Endothelial cell of umbilical vein (primary cell): ENCODE measurements around the gene CYP27C1. TPM values are rescaled to one million over a fixed set of nuclear protein-coding genes. Genes with fewer than 3 reads are reported as not detected.
"Not testable (repeated sequence)": the region's sequence is repeated elsewhere in the genome, so short reads cannot be mapped to it uniquely, and the experiment has no call there.

Experiments used
- BruUV-seq: library from RNA; stranded (reverse); fragments of 400-500 nt; replicated peaks from 2 replicates; lab custom pipeline; 2021; lab: Mats Ljungman, UMichigan
- CTCF ChIA-PET: fragments of 300-600, 350-600 bp; sonication (Branson Sonifier 250); formaldehyde crosslinking; loops from one replicate; lab custom pipeline; 2021; ENCODE audit warnings: antibody characterized with exemption, inconsistent platforms; lab: Charles Lee
- POLR2A ChIA-PET: fragments of 300-600, 350-600 bp; sonication (Branson Sonifier 250); formaldehyde crosslinking; loops from one replicate; lab custom pipeline; 2021; ENCODE audit warnings: antibody characterized with exemption, inconsistent platforms; lab: Charles Lee
- DNase-seq: peaks from one replicate; pipeline ENCODE4 v3.0.0-alpha.2; 2011; ENCODE audit warnings: low read depth, low spot score
- FAIRE-seq: peaks from 2 replicates; lab custom pipeline; 2011; peaks lifted over from hg19 to GRCh38; lab: Jason Lieb, UNC
- H2AFZ ChIP-seq: 2 replicates; pipeline ENCODE4 v1.6.0; 2012; ENCODE audit warnings: low read depth, low read length, control low read depth, inconsistent platforms
- H3K27ac ChIP-seq: 2 replicates; pipeline ENCODE4 v1.5.1; 2011; ENCODE audit warnings: low read depth, mild to moderate bottlenecking, control low read depth, low read length, moderate library complexity; ENCODE audit not compliant: insufficient read depth
- H3K27me3 ChIP-seq, 2 experiments: 2 replicates each; pipeline versions ENCODE4 v1.6.0 to v1.6.1; 2011; ENCODE audit warnings: low read length in 2 of 2, mixed read lengths in 1 of 2; ENCODE audit not compliant: control insufficient read depth in 2 of 2, insufficient read depth in 2 of 2
- H3K36me3 ChIP-seq, 2 experiments: 2 replicates in 1 of 2; 3 replicates in 1 of 2; pipeline ENCODE4 v1.5.1; 2011; ENCODE audit warnings: low read length in 2 of 2, mild to moderate bottlenecking in 1 of 2, moderate library complexity in 1 of 2; ENCODE audit not compliant: control insufficient read depth in 2 of 2, insufficient read depth in 2 of 2; ENCODE audit errors: extremely low read depth in 1 of 2
- H3K4me1 ChIP-seq: 3 replicates; pipeline ENCODE4 v1.5.1; 2011; ENCODE audit warnings: mild to moderate bottlenecking, low read length; ENCODE audit not compliant: control insufficient read depth, insufficient read depth; ENCODE audit errors: extremely low read depth
- H3K4me2 ChIP-seq: 2 replicates; pipeline ENCODE4 v1.6.1; 2011; ENCODE audit warnings: low read length, control low read depth, mixed read lengths; ENCODE audit not compliant: insufficient read depth
- H3K4me3 ChIP-seq, 3 experiments: fragments of 200-600 bp in 1 of 3; sonication (generic), shearing (Covaris generic) in 1 of 3; replicated peaks in 1 of 3; 2 replicates each; pipeline ENCODE4 v1.5.1; 2011 to 2016; ENCODE audit warnings: control low read depth in 3 of 3, low read length in 3 of 3, mild to moderate bottlenecking in 2 of 3, inconsistent platforms in 1 of 3, low read depth in 1 of 3, moderate library complexity in 1 of 3; ENCODE audit not compliant: insufficient read depth in 1 of 3
- H3K79me2 ChIP-seq: 2 replicates; pipeline ENCODE4 v1.6.0; 2012; ENCODE audit warnings: low read length, inconsistent platforms; ENCODE audit not compliant: control insufficient read depth, insufficient read depth
- H3K9ac ChIP-seq: replicated peaks from 2 replicates; pipeline ENCODE3; 2011; ENCODE audit warnings: low read length, control low read depth; ENCODE audit not compliant: insufficient read depth; ENCODE audit errors: extremely low read depth
- H3K9me1 ChIP-seq: replicated peaks from 3 replicates; pipeline ENCODE4 v1.6.0; 2011; ENCODE audit warnings: mild to moderate bottlenecking, low read length; ENCODE audit not compliant: control insufficient read depth, insufficient read depth; ENCODE audit errors: extremely low read depth
- H3K9me3 ChIP-seq: replicated peaks from 2 replicates; pipeline ENCODE4 v1.5.1; 2012; ENCODE audit warnings: low read length, inconsistent platforms; ENCODE audit not compliant: control insufficient read depth, insufficient read depth
- H4K20me1 ChIP-seq: replicated peaks from 2 replicates; pipeline ENCODE3; 2011; ENCODE audit warnings: mild to moderate bottlenecking, low read length; ENCODE audit not compliant: control insufficient read depth, insufficient read depth; ENCODE audit errors: extremely low read depth
- CTCF ChIP-seq, 2 donors: IDR thresholded peaks; 1 replicate in 1 of 2; 2 replicates in 1 of 2; pipeline ENCODE4 v1.5.1; 2011; ENCODE audit warnings: low read length in 2 of 2, mild to moderate bottlenecking in 2 of 2, moderate library complexity in 2 of 2, control low read depth in 1 of 2, inconsistent platforms in 1 of 2, low read depth in 1 of 2; ENCODE audit not compliant: insufficient read depth in 1 of 2; ENCODE audit errors: extremely low read depth in 1 of 2
- EZH2 ChIP-seq: IDR thresholded peaks from 2 replicates; pipeline ENCODE4 v1.6.1; 2012; ENCODE audit warnings: borderline replicate concordance, low read depth, mild to moderate bottlenecking, moderate library complexity, low read length, inconsistent platforms; ENCODE audit not compliant: severe bottlenecking
- FOS ChIP-seq: IDR thresholded peaks from 2 replicates; pipeline ENCODE4 v1.6.1; 2011; ENCODE audit warnings: mild to moderate bottlenecking, low read length, moderate library complexity, borderline replicate concordance; ENCODE audit not compliant: insufficient read depth
- GATA2 ChIP-seq: IDR thresholded peaks from 2 replicates; pipeline ENCODE4 v1.7.0; 2011; ENCODE audit warnings: low read depth, mild to moderate bottlenecking, moderate library complexity, mixed read lengths, low read length; ENCODE audit not compliant: insufficient read length, insufficient read depth
- JUN ChIP-seq: IDR thresholded peaks from 2 replicates; pipeline ENCODE4 v1.6.1; 2011; ENCODE audit warnings: borderline replicate concordance, low read depth; ENCODE audit not compliant: insufficient read length, insufficient read depth
- MAX ChIP-seq: IDR thresholded peaks from 2 replicates; pipeline ENCODE4 v1.6.1; 2011; ENCODE audit not compliant: insufficient read depth, insufficient read length
- MYC ChIP-seq: IDR thresholded peaks from one replicate; pipeline ENCODE4 v1.6.1; 2011; ENCODE audit warnings: mild to moderate bottlenecking, low read depth, low read length
- POLR2A ChIP-seq: IDR thresholded peaks from 2 replicates; pipeline ENCODE4 v1.6.1; 2012; ENCODE audit warnings: low read depth, mild to moderate bottlenecking, control low read depth, low read length
- POLR2AphosphoS5 ChIP-seq: IDR thresholded peaks from 2 replicates; pipeline ENCODE4 v1.6.1; 2012; ENCODE audit warnings: low read depth, mild to moderate bottlenecking, control low read depth, low read length, moderate library complexity; ENCODE audit not compliant: insufficient read depth
- dilution Hi-C: fragments of 300-500 bp; cut with MboI; formaldehyde crosslinking; loops from one replicate; pipeline ENCODE4 v1.15.0; 2019; ENCODE audit warnings: low sequenced_read_pairs; ENCODE audit not compliant: extremely low pct_ligation_motif_present
- intact Hi-C: fragments of 100-400 bp; cut with micrococcal nuclease; formaldehyde crosslinking; loops from one replicate; pipeline ENCODE4 v1.10.0; 2022
- polyA plus RNA-seq, 4 experiments: library from polyadenylated mRNA; depleted of rRNA in 3 of 4; stranded (reverse) in 3 of 4; unstranded in 1 of 4; fragments of >200 nt; gene quantifications; 2 replicates each; pipeline versions ENCODE4 v1.2.1 to v1.2.3, GENCODE V29; 2011 to 2012; ENCODE audit warnings: missing spikeins in 1 of 4
- total RNA-seq: library from RNA; stranded (reverse); gene quantifications from 2 replicates; pipeline ENCODE4 v1.2.3, GENCODE V29; 2021

Gene CYP27C1
- total and polyA plus RNA-seq, 2 donors (not counting 3 experiments of a cell fraction or from before 2014, with no cell fraction given) = not detected

- H3K27me3 ChIP-seq = peaks cover 0 to 2% of the 10 kb centered on the region in 2 experiments
- intact Hi-C loops = no loop called here
- no peaks in the 10 kb centered on the region for H3K36me3 ChIP-seq
- no TSS peak for BruUV-seq
- H3K4me3 ChIP-seq = no peak overlapping the region
- no peaks in the 10 kb centered on the region for H3K9me1 ChIP-seq
- no peak overlapping the region for H3K4me2 ChIP-seq
- dilution Hi-C loops = no loop called here
- H3K27ac ChIP-seq = no peak overlapping the region
- H2AFZ ChIP-seq = no peak overlapping the region
- H3K4me1 ChIP-seq = no peaks in the 10 kb centered on the region
- POLR2A ChIA-PET = no interaction called here
- no peak overlapping the region for H3K9ac ChIP-seq
- H3K79me2 ChIP-seq = no peaks in the 10 kb centered on the region
- TF ChIP-seq POLR2AphosphoS5 (no peak), CTCF (IDR thresholded peaks at IDR 0.05; ENCODE audit: extremely low read depth in 1 of 2, insufficient read depth in 1 of 2, low read depth in 1 of 2, low read length in 2 of 2) (no peak), MYC (no peak), FOS (no peak), MAX (no peak), JUN (no peak), GATA2 (no peak), POLR2A (no peak), EZH2 (no peak)
- FAIRE-seq (no peak), DNase-seq (no peak)
- CTCF ChIA-PET = interaction anchor here (1.0 to 1.2 kb wide), 2 partner anchors 10 to 96 kb away, joined by 3 read pairs; no protein-coding TSS in a partner anchor
- H4K20me1 ChIP-seq = no peaks in the 10 kb centered on the region
- no peaks in the 10 kb centered on the region for H3K9me3 ChIP-seq
Measured at GRCh38 chr2:127163921-127164320, 56.2 kb downstream of the CYP27C1 start.

- H3K4me2 ChIP-seq, FAIRE-seq, H3K9ac ChIP-seq, H4K20me1 ChIP-seq, DNase-seq, dilution Hi-C loops, H3K27ac ChIP-seq, H3K4me3 ChIP-seq, H3K9me3 ChIP-seq, H3K9me1 ChIP-seq, BruUV-seq, intact Hi-C loops, H3K27me3 ChIP-seq, H3K4me1 ChIP-seq, POLR2A ChIA-PET, H2AFZ ChIP-seq, H3K79me2 ChIP-seq, H3K36me3 ChIP-seq: not testable (repeated sequence)
- CTCF ChIA-PET = interaction anchor here (1.1 kb wide), 1 partner anchor 14 kb away, joined by 3 read pairs; no protein-coding TSS in a partner anchor
Measured at GRCh38 chr2:127163090-127163406, 57.1 kb downstream of the CYP27C1 start.
